Measurements from ENCODE around the gene PLIN5.

The PLIN5 gene

DNA sequence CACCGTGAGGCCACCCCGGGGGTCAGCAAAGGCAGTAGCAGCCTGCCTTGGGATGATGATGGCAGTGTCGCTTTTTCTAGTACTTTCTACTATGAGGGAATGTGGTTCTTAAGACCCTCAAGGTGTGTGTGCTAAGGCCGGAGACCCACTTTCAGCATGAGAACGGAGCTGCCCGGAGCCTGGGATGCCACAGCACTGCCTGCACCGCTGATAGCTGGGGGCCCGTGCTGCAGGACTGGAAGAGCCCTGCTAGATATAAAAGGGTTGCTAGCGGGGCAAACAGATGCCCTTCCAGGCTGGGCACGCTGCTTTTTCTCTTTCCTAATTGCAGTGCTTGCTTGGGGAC lies 31.2 kb downstream of the PLIN5 start:
- DNase-seq: no peak

DNA sequence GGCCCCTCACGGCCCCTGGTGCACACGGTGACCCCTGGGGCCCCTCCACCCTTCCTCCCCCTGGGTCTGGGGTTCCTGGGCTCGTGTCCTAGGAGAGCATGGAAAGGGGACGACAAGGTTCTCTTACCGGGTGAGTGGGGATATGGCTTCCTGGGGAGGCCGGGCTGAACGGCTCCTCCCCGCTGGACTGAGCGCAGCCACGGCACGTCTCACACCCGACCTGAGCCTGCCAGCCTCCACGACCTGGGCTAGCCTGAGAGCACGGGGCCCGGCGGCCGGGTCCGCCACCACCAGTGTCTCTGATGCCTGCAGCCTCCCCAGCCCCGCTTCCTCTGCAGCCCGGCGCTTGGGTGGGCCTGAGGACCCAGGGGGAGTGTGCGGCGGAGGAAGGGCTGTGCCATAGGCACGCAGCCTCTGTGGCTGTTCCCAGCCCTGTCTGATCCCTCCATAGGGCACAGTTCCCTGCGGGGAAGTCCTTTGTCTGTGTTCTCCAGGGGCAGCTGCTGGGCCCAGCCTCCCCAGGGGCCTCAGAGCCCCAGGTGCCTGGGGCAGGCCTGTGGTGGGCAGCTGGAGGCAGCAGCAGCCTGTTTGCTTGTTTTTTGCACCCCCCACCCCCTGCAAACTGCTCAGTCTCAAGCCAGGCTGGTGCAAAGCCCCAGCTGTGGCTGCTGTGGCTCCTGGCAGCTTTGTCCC lies 31.7 kb downstream of the PLIN5 start:
- no peak for DNase-seq

DNA sequence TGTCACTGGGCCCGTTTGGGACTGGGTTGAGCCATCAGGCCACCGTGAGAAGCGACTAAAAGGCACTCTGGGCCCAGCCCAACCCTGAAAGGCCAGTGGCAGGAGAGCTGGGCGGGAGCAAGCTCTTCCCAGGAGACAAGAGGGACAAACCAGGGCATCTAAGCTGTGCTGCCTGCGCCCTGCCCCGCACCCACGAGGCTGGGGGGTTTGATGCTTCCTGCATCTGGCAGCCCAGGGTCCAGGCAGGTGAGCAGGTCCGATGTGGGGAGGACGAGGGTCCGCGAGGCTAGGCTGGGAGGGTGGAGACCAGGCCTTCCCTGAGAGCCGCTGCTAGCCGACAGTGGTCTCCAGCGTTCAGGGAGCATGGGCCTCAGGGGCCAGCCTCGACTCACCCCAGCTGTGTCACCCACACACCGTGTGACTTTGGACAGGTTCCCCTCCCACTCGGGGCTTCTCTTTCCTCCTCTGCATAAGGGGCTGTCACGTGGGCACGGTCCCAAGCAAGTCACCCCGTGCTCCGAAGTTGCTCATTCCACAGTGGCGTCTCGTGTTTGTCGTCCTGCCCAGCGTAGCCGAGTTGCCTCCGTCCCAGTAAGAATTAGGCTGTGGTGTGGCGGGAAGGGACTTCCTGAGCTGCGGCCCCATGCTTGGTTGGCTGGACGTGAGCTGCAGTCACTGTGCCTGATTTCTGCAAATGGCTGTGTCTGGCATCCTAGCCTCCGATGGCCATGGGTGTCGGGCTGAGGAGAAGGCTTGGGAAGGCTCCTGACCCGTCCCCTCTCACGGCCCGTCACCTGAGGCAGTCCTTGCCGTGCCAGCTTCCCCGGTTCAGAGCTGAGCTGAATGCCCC lies 32.5 kb downstream of the PLIN5 start:
- DNase-seq: no peak

DNA sequence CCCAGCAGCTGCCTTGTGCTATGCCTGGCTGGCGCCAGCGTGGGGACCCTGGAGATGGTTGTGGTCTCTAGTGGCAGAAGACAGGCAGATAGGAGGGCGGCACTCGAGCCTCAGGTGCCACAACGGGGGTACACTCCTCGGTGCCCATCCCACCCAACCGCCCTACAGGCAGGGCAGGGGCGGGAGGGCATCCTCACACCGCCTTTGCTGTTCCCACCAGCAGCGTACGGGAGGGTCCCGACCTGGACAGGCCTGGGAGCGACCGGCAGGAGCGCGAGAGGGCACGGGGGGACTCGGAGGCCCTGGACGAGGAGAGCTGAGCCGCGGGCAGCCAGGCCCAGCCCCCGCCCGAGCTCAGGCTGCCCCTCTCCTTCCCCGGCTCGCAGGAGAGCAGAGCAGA lies 33.3 kb downstream of the PLIN5 start:
- no peak for DNase-seq

DNA sequence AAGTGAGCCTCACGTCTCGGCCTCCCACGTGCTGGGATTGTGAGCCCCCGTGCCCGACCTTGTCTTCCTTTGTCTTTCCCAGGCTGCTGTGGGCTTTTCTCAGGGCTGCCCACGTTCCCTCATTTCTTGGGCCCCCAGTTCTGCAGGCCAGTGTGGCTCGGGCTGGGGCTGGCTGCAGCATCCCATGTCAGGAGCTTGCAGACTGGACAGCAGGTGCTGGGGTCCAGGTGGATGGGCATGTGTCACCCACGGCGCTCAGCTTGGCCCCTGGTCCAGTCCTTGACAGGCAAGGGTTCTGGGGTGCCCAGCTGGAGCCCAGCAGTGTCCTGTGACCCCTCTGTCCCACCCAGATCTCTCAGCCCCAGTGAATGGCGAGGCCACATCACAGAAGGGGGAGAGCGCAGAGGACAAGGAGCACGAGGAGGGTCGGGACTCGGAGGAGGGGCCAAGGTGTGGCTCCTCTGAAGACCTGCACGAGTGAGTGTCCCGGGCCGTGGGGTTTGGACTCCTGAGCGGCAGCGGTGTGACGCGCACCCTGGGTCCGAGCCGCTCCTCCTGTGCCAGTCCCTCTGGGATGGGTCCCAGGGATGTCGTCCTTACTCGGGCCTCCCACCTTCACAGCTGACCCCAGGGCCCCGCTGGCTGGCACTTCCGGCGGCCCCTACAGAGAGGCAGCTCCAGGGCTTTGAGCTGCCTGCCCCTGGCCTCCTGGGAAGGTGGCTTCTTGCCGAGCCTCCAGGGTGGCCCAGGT lies 34.0 kb downstream of the PLIN5 start:
- DNase-seq: no peak

DNA sequence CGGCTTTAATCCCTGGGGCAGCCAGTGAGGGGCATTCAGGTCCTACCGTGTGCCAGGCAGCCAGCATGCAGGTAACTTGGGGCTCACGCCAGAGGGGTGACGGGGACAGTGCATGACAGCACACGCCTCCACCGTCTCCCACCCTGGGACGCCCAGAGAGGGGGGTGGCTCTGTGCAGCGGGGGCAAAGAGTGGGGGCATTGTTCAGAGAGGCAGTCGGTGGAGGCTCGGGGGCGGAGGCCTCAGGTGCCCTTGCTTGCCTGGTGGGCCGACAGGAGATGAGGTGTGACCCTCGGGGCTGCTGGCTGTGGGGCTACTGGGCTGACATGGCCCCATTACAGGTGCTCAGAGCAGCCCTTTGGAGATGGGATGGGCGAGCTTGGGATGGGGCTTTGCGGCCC lies 35.2 kb downstream of the PLIN5 start:
- DNase-seq: no peak

- DNase-seq: no peak
Measured at GRCh38 chr19:4499318-4499717, 35.7 kb downstream of the PLIN5 start.

DNA sequence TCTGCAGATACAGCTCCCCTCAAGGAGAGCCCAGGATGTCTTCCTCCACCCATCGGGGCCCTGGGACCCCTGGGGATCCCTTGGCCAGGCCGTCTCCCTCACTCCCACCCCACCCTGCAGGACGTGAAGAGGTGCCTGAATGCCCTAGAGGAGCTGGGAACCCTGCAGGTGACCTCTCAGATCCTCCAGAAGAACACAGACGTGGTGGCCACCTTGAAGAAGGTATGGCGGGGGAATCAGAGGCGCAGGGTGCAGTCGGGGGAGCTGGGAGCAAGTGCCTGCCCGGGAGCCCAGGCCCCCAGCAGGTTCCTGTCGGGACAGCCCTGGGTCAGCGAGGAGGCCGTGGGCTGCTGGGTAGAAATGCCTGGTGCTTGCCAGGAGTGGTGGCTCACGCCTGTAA lies 36.3 kb downstream of the PLIN5 start:
- DNase-seq: no peak

DNA sequence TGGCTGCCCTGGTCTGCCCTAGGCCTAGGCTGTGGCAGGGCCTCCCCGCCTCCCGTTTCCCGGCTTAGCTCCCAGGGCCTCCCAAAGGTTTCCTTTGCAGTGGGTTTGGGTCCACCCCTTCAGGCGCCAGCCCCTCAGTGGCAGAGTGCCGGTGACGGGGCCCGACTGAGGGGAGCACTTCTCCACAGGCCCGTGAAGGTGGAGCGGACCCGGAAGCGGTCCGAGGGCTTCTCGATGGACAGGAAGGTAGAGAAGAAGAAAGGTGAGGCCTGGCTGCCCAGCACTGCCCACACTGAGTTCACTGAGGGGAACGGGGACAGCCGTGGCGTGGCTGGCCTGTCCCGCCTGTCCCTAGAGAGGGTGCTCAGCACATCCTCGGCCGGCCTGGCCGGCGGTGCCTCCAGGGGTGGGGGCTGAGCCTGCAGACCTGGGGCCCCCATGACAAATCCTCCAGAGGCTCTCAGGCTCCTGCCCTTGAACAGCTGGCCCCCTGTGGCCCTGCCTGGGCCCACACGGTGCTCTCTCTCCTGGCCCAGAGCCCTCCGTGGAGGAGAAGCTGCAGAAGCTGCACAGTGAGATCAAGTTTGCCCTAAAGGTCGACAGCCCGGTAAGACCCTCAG lies 37.1 kb downstream of the PLIN5 start:
- no peak for DNase-seq

DNA sequence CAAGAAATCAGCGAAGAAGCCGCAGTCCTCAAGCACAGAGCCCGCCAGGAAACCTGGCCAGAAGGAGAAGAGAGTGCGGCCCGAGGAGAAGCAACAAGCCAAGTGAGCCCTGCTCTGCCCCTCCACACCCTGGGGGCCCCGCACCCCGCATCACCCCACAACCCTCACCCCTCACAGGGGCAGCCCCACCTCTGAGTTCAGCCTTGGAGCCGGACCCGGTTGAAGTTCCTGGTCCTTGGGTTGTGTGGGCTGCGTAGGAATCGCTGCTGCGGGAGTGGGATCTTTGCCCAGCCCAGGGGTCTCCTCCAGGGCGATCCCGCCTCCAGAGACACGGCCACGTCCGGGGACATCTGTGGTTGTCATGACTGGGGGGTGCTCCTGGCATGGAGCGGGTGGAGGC lies 38.7 kb downstream of the PLIN5 start:
- no peak for DNase-seq

- DNase-seq: no peak
Measured at GRCh38 chr19:4495471-4495870, 39.6 kb downstream of the PLIN5 start.

GRCh38 chr19:4494691-4495064 lies 40.3 kb downstream of the PLIN5 start:
- DNase-seq: no peak

DNA sequence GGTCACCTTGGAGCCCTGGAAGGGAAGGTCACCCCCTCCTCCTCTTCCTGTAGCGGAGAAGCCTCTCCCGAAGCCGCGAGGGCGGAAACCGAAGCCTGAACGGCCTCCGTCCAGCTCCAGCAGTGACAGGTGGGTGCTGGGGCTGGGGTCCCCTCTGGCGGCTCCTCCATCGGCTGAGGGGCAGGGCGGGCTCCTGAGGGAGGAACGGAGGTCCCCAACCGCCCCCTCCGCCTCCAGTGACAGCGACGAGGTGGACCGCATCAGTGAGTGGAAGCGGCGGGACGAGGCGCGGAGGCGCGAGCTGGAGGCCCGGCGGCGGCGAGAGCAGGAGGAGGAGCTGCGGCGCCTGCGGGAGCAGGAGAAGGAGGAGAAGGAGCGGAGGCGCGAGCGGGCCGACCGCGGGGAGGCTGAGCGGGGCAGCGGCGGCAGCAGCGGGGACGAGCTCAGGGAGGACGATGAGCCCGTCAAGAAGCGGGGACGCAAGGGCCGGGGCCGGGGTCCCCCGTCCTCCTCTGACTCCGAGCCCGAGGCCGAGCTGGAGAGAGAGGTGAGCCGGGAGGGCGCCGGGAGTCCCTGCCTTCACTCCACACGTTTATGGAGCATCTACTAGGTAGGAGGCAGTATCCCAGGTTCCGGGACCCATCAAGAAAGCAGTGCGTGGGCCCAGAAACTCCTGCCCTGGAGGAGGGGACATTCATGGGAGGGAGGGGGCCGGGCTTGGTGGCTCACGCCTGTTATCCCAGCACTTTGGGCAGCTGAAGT lies 40.9 kb downstream of the PLIN5 start:
- DNase-seq: no peak

GRCh38 chr19:4493104-4493928 lies 41.7 kb downstream of the PLIN5 start:
- DNase-seq: no peak

DNA sequence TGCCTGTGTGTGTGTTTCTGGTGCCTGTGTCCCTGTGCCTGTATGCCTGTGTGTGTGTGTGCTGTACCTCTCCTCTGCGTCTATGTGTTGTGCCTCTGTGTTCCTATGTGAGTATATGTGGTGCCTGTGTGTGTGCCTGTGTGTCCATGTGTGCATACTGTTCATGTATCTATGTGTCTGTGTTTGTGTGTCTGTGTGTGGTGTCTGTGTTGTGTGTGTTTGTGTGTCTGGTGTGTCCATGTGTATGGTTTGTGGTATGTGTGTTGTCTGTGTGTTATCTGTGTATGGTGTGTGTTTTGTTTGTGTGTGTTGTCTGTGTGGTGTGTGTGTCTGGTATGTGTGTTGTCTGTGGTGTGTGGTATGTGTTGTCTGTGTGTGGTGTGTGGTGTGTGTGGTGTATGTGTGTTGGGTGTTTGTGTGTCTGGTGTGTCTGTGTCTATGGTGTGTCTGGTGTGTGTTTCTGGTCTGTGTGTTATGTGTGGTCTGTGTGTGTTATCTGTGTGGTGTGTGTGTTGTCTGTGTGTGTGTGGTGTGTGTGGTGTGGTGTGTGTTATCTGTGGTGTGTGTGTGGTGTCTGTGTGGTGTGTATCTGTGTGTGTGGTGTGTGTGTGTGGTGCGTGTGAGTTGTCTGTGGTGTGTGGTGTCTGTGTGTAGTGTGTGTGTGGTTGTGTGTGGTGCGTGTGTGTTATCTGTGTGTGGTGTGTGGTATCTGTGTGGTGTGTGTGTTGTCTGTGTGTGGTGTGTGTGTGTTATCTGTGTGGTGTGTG lies 42.5 kb downstream of the PLIN5 start:
- no peak for DNase-seq

GRCh38 chr19:4491446-4491845 lies 43.6 kb downstream of the PLIN5 start:
- no peak for DNase-seq

GRCh38 chr19:4488496-4488895 lies 46.5 kb downstream of the PLIN5 start:
- no peak for DNase-seq

- no peak for DNase-seq
Measured at GRCh38 chr19:4487572-4487971, 47.5 kb downstream of the PLIN5 start.

DNA sequence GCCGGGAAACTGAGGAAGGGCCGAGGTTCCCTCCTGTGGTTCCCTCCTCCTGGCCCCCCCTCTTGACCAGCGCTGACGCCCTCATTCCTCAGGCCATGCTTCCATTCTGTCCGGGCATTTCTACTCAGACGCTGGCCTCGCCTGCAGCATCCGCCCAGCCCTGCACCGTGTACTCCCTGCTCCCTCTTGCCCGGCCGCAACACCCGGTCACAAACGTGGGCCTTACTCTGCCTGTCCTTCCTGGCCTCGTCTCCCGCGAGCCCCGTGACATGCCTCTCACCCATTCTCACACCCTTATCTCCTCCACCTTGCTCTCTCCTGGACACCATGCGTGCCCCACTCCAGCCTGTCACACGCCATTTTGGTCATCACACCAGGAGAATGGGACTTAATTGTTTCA lies 51.6 kb downstream of the PLIN5 start:
- DNase-seq: no peak

DNA sequence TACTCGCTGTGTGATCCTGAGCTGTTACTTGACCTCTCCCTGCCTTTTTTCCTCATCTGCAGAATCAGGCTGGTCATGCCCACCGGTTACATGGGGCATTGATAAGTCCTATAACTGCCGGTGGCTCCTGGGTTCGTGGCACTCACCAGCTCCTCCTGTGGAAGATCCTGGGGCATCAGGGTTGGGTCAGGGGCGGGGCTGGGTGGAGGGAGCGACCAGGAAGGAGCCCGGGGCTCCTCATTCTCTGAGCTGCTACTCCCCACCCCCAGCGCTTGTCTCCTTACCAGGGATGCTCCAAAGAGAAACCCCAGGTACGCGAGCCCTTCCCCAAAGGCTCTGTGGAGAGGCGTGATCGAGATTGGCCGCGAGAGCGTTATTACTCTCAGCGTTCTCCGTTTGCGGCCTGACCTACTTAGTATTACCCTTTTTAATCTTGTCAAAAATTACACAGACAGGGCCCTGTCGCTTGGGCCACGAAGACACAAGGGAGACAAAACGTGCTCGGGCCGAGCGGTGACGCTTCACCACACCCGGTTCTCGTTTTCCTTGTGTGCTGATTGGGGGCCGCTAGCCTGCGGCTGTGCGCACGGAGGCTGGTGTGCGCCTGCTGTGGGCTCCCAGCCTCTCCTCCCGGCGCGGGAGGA lies 52.2 kb downstream of the PLIN5 start:
- no peak for DNase-seq
